ENCODE measurements around the gene NDNF. TPM values are rescaled to one million over a fixed set of nuclear protein-coding genes. Genes with fewer than 3 reads are reported as not detected.

NDNF gene
- total and polyA plus RNA-seq, 9 of the 15 experiments (the other 6 are each of a cell fraction or from before 2014, with no cell fraction given), result not detected

DNA sequence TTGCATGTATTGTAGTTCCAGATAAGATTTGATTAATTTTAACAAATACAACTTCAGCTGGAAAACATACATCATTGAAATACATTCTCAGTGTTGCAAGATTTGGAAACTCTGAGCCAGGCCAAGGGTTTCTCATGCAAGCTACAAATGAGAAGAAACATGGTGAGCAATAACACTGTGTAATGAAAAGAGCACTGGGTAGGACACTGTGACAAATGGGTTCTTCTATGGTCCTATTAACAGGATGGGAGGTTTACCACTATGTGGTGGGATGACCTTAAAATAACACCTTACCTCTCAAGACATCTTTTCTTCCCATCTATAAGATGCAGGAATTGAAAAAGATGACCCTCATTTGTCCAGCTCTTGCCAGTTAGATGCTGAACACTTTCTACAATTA lies 19.6 kb upstream of the NDNF start:
- no peak for FAIRE-seq
- H3K4me2 ChIP-seq (ENCODE audit: insufficient read depth, low read length), result no peak overlapping the region
- ATAC-seq, result no peak
- no peak overlapping the region for H2AFZ ChIP-seq (ENCODE audit: low read depth, low read length)
- H4K20me1 ChIP-seq (replicated peaks; ENCODE audit: control insufficient read depth, insufficient read depth, low read length), result no peaks in the 10 kb centered on the region
- no TSS peak for BruUV-seq (replicated peaks)
- in situ Hi-C loops (cut with MboI) (no loop called here), intact Hi-C loops (cut with micrococcal nuclease) (no loop called here)
- H3K9me1 ChIP-seq (ENCODE audit: control insufficient read depth, insufficient read depth, low read length), result no peaks in the 10 kb centered on the region
- H3K36me3 ChIP-seq (ENCODE audit: control insufficient read depth, insufficient read depth, low read length), result no peaks in the 10 kb centered on the region
- ChIA-PET CTCF (ENCODE audit: low intra/inter-chr PET ratio) (no interaction called here), POLR2A (interaction anchor here (0.8 kb wide), 1 partner anchor 18 kb away, joined by 4 read pairs; no protein-coding TSS in a partner anchor)
- H3K4me1 ChIP-seq (replicated peaks in 1 of 2; ENCODE audit: control insufficient read depth in 2 of 2, insufficient read depth in 2 of 2, low read length in 2 of 2), result no peaks in the 10 kb centered on the region
- no peaks in the 10 kb centered on the region for H3K9me3 ChIP-seq (replicated peaks; ENCODE audit: control insufficient read depth, insufficient read depth, low read depth, low read length)
- H3K9ac ChIP-seq (ENCODE audit: insufficient read depth in 1 of 2, low read depth in 2 of 2, low read length in 2 of 2), result no peak overlapping the region
- H3K27me3 ChIP-seq (ENCODE audit: control insufficient read depth in 2 of 2, insufficient read depth in 2 of 2, low read length in 2 of 2), result no peaks in the 10 kb centered on the region
- no peak for DNase-seq (ENCODE audit: extremely low read depth in 1 of 4, low spot score in 3 of 4)
- no peaks in the 10 kb centered on the region for H3K79me2 ChIP-seq (ENCODE audit: control insufficient read depth, insufficient read depth, low read length)
- no peak overlapping the region for H3K4me3 ChIP-seq
- TF ChIP-seq RCOR1 (IDR thresholded peaks at IDR 0.05; ENCODE audit: borderline replicate concordance in 1 of 2, low read depth in 2 of 2, low read length in 2 of 2), result no peak
- TF ChIP-seq LARP7 (IDR thresholded peaks at IDR 0.05), result no peak
- no peak for TF ChIP-seq HNRNPL (IDR thresholded peaks at IDR 0.05; ENCODE audit: low read depth, low read length)
- TF ChIP-seq HDGF (IDR thresholded peaks at IDR 0.05), result no peak
- no peak for TF ChIP-seq ARHGAP35 (IDR thresholded peaks at IDR 0.05; ENCODE audit: partially characterized antibody)
- TF ChIP-seq CTBP1 (IDR thresholded peaks at IDR 0.05; ENCODE audit: borderline replicate concordance), result no peak
- TF ChIP-seq ZNF785 (CRISPR knock-in tag; IDR thresholded peaks at IDR 0.05), result no peak
- TF ChIP-seq PRPF4 (IDR thresholded peaks at IDR 0.05; ENCODE audit: insufficient read depth, low read depth, low read length, poor library complexity, severe bottlenecking), result no peak
- H3K27ac ChIP-seq (ENCODE audit: extremely low read depth, low read depth, low read length), result no peak overlapping the region

DNA sequence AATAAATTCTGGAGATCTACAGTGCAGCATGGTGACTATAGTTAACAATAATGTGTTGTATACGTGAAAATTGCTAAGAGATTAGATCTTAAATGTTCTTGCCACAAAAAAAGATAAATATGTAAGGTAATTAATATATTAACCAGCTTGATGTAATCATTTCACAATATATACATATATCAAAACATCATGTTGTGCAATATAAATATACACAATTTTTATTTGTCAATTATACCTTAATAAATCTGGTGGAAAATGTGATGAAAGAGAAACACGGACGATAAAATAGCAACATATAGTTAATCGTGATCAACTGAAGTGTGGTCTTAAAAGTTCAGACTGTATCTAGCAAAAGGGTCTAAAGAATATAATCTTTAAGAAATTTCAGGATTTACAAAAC lies 16.5 kb upstream of the NDNF start:
- no TSS peak for BruUV-seq (replicated peaks)
- FAIRE-seq, result no peak
- Histone ChIP-seq H4K20me1 (replicated peaks; ENCODE audit: control insufficient read depth, insufficient read depth, low read length) (no peaks in the 10 kb centered on the region), H3K9me1 (ENCODE audit: control insufficient read depth, insufficient read depth, low read length) (no peaks in the 10 kb centered on the region), H3K27me3 (ENCODE audit: control insufficient read depth in 2 of 2, insufficient read depth in 2 of 2, low read length in 2 of 2) (no peaks in the 10 kb centered on the region), H3K36me3 (ENCODE audit: control insufficient read depth, insufficient read depth, low read length) (no peaks in the 10 kb centered on the region), H3K4me3 (no peak overlapping the region), H2AFZ (ENCODE audit: low read depth, low read length) (no peak overlapping the region), H3K79me2 (ENCODE audit: control insufficient read depth, insufficient read depth, low read length) (no peaks in the 10 kb centered on the region), H3K9me3 (replicated peaks; ENCODE audit: control insufficient read depth, insufficient read depth, low read depth, low read length) (no peaks in the 10 kb centered on the region), H3K4me1 (replicated peaks in 1 of 2; ENCODE audit: control insufficient read depth in 2 of 2, insufficient read depth in 2 of 2, low read length in 2 of 2) (no peaks in the 10 kb centered on the region), H3K4me2 (ENCODE audit: insufficient read depth, low read length) (no peak overlapping the region), H3K27ac (ENCODE audit: extremely low read depth, low read depth, low read length) (no peak overlapping the region), H3K9ac (ENCODE audit: insufficient read depth in 1 of 2, low read depth in 2 of 2, low read length in 2 of 2) (no peak overlapping the region)
- no peak for DNase-seq (ENCODE audit: extremely low read depth in 1 of 4, low spot score in 3 of 4)
- intact Hi-C loops (cut with micrococcal nuclease) (no loop called here), in situ Hi-C loops (cut with MboI) (no loop called here)
- ATAC-seq, result no peak
- CTCF ChIA-PET (ENCODE audit: low intra/inter-chr PET ratio), result no interaction called here
- POLR2A ChIA-PET, result no interaction called here
- TF ChIP-seq MYBL2 (IDR thresholded peaks at IDR 0.05; ENCODE audit: low read depth), result no peak
- TF ChIP-seq MYBL2 (CRISPR knock-in tag; IDR thresholded peaks at IDR 0.05; ENCODE audit: borderline replicate concordance), result no peak
- TF ChIP-seq ATF1 (CRISPR knock-in tag; IDR thresholded peaks at IDR 0.05), result no peak
- no peak for TF ChIP-seq ATF1 (tag; IDR thresholded peaks at IDR 0.05)
- TF ChIP-seq CEBPG (CRISPR knock-in tag; IDR thresholded peaks at IDR 0.05), result no peak
- peak in 1 of 2 experiments; percentile 60; a peak in 2 of 4 replicates for TF ChIP-seq CEBPG (tag; conservative IDR thresholded peaks at IDR 0.05 in 1 of 2, IDR thresholded peaks at IDR 0.05 in 1 of 2)
- no peak for TF ChIP-seq SMAD1 (IDR thresholded peaks at IDR 0.05; ENCODE audit: low read depth, low read length, partially characterized antibody)
- TF ChIP-seq CEBPB (tag; IDR thresholded peaks at IDR 0.05), result peak; percentile 55
- WGBS (ENCODE audit: insufficient coverage, low coverage, missing lambda C conversion rate), result 0% methylated on average over 4 of the region's 4 CpGs

Measured in K562 (cell line).